ENCODE data around the gene TRAPPC3L.

- TF ChIP-seq CTCF (IDR thresholded peaks at IDR 0.05; ENCODE audit: low read depth, low read length, poor library complexity, severe bottlenecking) (no peak), EZH2phosphoT487 (IDR thresholded peaks at IDR 0.05; ENCODE audit: borderline replicate concordance, low read length) (no peak)
Observed at GRCh38 chr6:116568111-116568510, 22.6 kb upstream of the TRAPPC3L start.

All from DOHH2 (cell line).